K562 (cell line): ENCODE measurements around the gene SLC7A6. TPM values are rescaled to one million over a fixed set of nuclear protein-coding genes. Genes with fewer than 3 reads are reported as not detected.
A peak's percentile ranks its signal among the peaks of the same experiment; 100 is the strongest.

ENCODE experiments used
- CEBPG ChIP-seq, 3 experiments: fragments of 200-800 bp in 1 of 3; sonication (Bioruptor generic) in 1 of 3; sonication (generic) in 1 of 3; formaldehyde crosslinking in 1 of 3; IDR thresholded peaks in 2 of 3; conservative IDR thresholded peaks in 1 of 3; 2 replicates each; pipeline versions ENCODE4 v1.6.1 to v1.8.0; 2016 to 2022; ENCODE audit warnings: missing compliant biosample characterization in 2 of 3, missing genetic modification characterization in 2 of 3, mild to moderate bottlenecking in 1 of 3, missing genetic modification reagents in 1 of 3
- CHD4 ChIP-seq: fragments of 200-600 bp; sonication (generic); IDR thresholded peaks from 3 replicates; pipeline ENCODE4 v1.6.1; 2012; ENCODE audit warnings: low read depth, mild to moderate bottlenecking, mixed read lengths, low read length, inconsistent platforms; ENCODE audit not compliant: insufficient read depth, insufficient replicate concordance, poor library complexity, severe bottlenecking
- FOS ChIP-seq: IDR thresholded peaks from 3 replicates; pipeline ENCODE4 v1.6.1; 2011; ENCODE audit not compliant: insufficient read length; ENCODE audit errors: extremely low read depth
- FOXJ2 ChIP-seq: fragments of 200-800 bp; sonication (Bioruptor generic); IDR thresholded peaks from 2 replicates; pipeline ENCODE4 v1.6.1; 2016; ENCODE audit warnings: missing genetic modification characterization, missing compliant biosample characterization
- HDAC2 ChIP-seq: fragments of 450-650 bp; IDR thresholded peaks from 2 replicates; pipeline ENCODE4 v1.6.1; 2016; ENCODE audit warnings: mild to moderate bottlenecking
- SP2 ChIP-seq: IDR thresholded peaks from 2 replicates; pipeline ENCODE4 v1.6.1; 2011; ENCODE audit warnings: mild to moderate bottlenecking, low read depth, low read length, moderate library complexity; ENCODE audit not compliant: poor library complexity, severe bottlenecking; ENCODE audit errors: extremely low read depth
- TBL1XR1 ChIP-seq, 2 experiments: IDR thresholded peaks; 2 replicates each; pipeline ENCODE4 v1.6.1; 2012; ENCODE audit warnings: improper control_type of control experiment in 2 of 2, low read length in 2 of 2, mild to moderate bottlenecking in 1 of 2
- TBP ChIP-seq: optimal IDR thresholded peaks from 2 replicates; pipeline ENCODE3; 2011; ENCODE audit warnings: low read depth, low read length, improper control_type of control experiment
- polyA plus RNA-seq, 8 experiments: library from polyadenylated mRNA; depleted of rRNA in 4 of 8; stranded (reverse) in 5 of 8; unstranded in 3 of 8; fragments of >200 nt; fragmentation: Nextera tagmentation in 2 of 8; fragmentation: Illumina TruSeq in 1 of 8; extraction: Ambion mirVana in 2 of 8; extraction: Trizol in 1 of 8; gene quantifications; 2 replicates each; pipeline versions ENCODE4 v1.2.1 to v1.2.3, GENCODE V29; 2011 to 2014; ENCODE audit warnings: inconsistent platforms in 1 of 8, missing spikeins in 1 of 8
- total RNA-seq, 7 experiments: library from RNA; depleted of rRNA in 6 of 7; stranded (reverse); fragments of >200 nt in 6 of 7; fragmentation: Illumina TruSeq in 2 of 7; extraction: Trizol in 2 of 7; gene quantifications; 2 replicates each; pipeline versions ENCODE4 v1.2.1 to v1.2.3, GENCODE V29; 2011 to 2021; ENCODE audit warnings: low replicate concordance in 1 of 7
- TF ChIP-seq, protein P1 (sequence below): sonication (generic); formaldehyde crosslinking; IDR thresholded peaks from 2 replicates; pipeline ENCODE4 v1.8.0; 2023; ENCODE audit warnings: mild to moderate bottlenecking, missing genetic modification reagents
- TF ChIP-seq, protein P2 (sequence below): fragments of 150-350 bp; IDR thresholded peaks from 2 replicates; pipeline ENCODE4 v1.6.1; 2014; ENCODE audit warnings: low read depth, mild to moderate bottlenecking, low read length, borderline replicate concordance
- TF ChIP-seq, protein P3 (sequence below): fragments of 450-650 bp; IDR thresholded peaks from 2 replicates; pipeline ENCODE4 v1.7.1; 2018; ENCODE audit warnings: mild to moderate bottlenecking, low read depth; ENCODE audit not compliant: partially characterized antibody
- TF ChIP-seq, protein P4 (sequence below): sonication (generic); formaldehyde crosslinking; IDR thresholded peaks from 2 replicates; pipeline ENCODE4 v1.8.1; 2022; ENCODE audit warnings: missing genetic modification reagents

The SLC7A6 gene
- total and polyA plus RNA-seq, 9 of the 15 experiments (the other 6 are each of a cell fraction or from before 2014, with no cell fraction given) = 12.6 to 60.1 (median 29.8) TPM

DNA sequence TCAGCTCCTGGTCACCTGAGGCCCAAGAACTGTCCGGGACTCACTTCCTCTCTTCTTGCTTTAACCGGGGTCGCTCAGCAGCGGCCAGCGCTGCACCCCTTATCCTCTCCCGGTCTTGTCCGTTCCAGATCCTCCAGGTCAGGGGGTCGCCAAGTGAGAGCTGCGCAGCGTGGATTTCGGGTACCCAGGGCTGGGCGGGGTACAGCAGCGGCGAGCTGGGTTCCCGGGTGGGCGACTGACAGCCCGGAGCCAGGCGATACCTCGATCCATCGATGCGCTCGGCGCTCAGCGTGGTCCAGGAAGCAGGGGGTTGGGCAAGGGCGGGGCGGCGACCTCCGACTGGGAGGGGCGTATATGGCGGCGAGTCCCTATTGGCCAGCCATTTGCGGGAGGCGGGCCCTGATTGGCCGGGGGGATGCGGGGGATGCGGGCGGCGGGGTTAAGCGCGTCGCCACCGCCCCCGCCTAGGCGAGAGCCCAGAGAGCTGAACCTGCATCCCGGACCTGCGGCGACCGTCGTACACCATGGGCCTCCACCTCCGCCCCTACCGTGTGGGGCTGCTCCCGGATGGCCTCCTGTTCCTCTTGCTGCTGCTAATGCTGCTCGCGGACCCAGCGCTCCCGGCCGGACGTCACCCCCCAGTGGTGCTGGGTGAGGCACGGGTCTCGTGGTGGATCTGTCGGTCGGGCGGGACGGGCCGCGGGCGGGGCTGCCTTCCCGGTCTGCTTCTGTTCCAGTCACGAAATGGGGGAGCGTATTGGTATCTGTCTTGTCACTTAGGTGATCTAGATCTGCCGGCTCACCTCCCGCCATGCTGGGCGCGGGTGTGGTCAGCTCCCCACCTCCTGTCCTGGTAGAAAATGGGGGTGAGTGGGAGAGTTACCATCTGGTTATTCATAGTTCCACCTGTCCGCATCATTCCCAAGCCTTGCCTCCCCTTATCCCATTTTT lies 19.1 kb upstream of the SLC7A6 start, which contains the start of gene PLA2G15 (continued):
- TF ChIP-seq, protein P1, sequence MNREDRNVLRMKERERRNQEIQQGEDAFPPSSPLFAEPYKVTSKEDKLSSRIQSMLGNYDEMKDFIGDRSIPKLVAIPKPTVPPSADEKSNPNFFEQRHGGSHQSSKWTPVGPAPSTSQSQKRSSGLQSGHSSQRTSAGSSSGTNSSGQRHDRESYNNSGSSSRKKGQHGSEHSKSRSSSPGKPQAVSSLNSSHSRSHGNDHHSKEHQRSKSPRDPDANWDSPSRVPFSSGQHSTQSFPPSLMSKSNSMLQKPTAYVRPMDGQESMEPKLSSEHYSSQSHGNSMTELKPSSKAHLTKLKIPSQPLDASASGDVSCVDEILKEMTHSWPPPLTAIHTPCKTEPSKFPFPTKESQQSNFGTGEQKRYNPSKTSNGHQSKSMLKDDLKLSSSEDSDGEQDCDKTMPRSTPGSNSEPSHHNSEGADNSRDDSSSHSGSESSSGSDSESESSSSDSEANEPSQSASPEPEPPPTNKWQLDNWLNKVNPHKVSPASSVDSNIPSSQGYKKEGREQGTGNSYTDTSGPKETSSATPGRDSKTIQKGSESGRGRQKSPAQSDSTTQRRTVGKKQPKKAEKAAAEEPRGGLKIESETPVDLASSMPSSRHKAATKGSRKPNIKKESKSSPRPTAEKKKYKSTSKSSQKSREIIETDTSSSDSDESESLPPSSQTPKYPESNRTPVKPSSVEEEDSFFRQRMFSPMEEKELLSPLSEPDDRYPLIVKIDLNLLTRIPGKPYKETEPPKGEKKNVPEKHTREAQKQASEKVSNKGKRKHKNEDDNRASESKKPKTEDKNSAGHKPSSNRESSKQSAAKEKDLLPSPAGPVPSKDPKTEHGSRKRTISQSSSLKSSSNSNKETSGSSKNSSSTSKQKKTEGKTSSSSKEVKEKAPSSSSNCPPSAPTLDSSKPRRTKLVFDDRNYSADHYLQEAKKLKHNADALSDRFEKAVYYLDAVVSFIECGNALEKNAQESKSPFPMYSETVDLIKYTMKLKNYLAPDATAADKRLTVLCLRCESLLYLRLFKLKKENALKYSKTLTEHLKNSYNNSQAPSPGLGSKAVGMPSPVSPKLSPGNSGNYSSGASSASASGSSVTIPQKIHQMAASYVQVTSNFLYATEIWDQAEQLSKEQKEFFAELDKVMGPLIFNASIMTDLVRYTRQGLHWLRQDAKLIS (CRISPR knock-in tag) = no peak
- TF ChIP-seq TBL1XR1 (IDR thresholded peaks at IDR 0.05; ENCODE audit: low read length in 2 of 2) (peak in 1 of 2 experiments; percentile 11; a peak in 1 of 4 replicates), FOS (peak; percentile 84), CEBPG (CRISPR knock-in tag; IDR thresholded peaks at IDR 0.05) (peak; percentile 27; the same call in 1 of the 2 replicates), CEBPG (tag; conservative IDR thresholded peaks at IDR 0.05 in 1 of 2, IDR thresholded peaks at IDR 0.05 in 1 of 2) (peak in 1 of 2 experiments; percentile 56; a peak in 1 of 4 replicates), FOXJ2 (tag) (no peak), CHD4 (no peak), HDAC2 (peak; percentile 75; the same call in 1 of the 2 replicates), TBP (peak; percentile 8), SP2 (peak; percentile 59)
- TF ChIP-seq, protein P2, sequence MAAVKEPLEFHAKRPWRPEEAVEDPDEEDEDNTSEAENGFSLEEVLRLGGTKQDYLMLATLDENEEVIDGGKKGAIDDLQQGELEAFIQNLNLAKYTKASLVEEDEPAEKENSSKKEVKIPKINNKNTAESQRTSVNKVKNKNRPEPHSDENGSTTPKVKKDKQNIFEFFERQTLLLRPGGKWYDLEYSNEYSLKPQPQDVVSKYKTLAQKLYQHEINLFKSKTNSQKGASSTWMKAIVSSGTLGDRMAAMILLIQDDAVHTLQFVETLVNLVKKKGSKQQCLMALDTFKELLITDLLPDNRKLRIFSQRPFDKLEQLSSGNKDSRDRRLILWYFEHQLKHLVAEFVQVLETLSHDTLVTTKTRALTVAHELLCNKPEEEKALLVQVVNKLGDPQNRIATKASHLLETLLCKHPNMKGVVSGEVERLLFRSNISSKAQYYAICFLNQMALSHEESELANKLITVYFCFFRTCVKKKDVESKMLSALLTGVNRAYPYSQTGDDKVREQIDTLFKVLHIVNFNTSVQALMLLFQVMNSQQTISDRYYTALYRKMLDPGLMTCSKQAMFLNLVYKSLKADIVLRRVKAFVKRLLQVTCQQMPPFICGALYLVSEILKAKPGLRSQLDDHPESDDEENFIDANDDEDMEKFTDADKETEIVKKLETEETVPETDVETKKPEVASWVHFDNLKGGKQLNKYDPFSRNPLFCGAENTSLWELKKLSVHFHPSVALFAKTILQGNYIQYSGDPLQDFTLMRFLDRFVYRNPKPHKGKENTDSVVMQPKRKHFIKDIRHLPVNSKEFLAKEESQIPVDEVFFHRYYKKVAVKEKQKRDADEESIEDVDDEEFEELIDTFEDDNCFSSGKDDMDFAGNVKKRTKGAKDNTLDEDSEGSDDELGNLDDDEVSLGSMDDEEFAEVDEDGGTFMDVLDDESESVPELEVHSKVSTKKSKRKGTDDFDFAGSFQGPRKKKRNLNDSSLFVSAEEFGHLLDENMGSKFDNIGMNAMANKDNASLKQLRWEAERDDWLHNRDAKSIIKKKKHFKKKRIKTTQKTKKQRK = no peak
- TF ChIP-seq, protein P3, sequence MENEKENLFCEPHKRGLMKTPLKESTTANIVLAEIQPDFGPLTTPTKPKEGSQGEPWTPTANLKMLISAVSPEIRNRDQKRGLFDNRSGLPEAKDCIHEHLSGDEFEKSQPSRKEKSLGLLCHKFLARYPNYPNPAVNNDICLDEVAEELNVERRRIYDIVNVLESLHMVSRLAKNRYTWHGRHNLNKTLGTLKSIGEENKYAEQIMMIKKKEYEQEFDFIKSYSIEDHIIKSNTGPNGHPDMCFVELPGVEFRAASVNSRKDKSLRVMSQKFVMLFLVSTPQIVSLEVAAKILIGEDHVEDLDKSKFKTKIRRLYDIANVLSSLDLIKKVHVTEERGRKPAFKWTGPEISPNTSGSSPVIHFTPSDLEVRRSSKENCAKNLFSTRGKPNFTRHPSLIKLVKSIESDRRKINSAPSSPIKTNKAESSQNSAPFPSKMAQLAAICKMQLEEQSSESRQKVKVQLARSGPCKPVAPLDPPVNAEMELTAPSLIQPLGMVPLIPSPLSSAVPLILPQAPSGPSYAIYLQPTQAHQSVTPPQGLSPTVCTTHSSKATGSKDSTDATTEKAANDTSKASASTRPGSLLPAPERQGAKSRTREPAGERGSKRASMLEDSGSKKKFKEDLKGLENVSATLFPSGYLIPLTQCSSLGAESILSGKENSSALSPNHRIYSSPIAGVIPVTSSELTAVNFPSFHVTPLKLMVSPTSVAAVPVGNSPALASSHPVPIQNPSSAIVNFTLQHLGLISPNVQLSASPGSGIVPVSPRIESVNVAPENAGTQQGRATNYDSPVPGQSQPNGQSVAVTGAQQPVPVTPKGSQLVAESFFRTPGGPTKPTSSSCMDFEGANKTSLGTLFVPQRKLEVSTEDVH = peak; percentile 54
- TF ChIP-seq, protein P4, sequence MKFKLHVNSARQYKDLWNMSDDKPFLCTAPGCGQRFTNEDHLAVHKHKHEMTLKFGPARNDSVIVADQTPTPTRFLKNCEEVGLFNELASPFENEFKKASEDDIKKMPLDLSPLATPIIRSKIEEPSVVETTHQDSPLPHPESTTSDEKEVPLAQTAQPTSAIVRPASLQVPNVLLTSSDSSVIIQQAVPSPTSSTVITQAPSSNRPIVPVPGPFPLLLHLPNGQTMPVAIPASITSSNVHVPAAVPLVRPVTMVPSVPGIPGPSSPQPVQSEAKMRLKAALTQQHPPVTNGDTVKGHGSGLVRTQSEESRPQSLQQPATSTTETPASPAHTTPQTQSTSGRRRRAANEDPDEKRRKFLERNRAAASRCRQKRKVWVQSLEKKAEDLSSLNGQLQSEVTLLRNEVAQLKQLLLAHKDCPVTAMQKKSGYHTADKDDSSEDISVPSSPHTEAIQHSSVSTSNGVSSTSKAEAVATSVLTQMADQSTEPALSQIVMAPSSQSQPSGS (CRISPR knock-in tag) = no peak
